ENCODE results near the gene OR56B4.
"Not testable (repeated sequence)": the region's sequence is repeated elsewhere in the genome, so short reads cannot be mapped to it uniquely, and the experiment has no call there.

OR56B4 gene, protein sequence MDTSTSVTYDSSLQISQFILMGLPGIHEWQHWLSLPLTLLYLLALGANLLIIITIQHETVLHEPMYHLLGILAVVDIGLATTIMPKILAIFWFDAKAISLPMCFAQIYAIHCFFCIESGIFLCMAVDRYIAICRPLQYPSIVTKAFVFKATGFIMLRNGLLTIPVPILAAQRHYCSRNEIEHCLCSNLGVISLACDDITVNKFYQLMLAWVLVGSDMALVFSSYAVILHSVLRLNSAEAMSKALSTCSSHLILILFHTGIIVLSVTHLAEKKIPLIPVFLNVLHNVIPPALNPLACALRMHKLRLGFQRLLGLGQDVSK

DNA sequence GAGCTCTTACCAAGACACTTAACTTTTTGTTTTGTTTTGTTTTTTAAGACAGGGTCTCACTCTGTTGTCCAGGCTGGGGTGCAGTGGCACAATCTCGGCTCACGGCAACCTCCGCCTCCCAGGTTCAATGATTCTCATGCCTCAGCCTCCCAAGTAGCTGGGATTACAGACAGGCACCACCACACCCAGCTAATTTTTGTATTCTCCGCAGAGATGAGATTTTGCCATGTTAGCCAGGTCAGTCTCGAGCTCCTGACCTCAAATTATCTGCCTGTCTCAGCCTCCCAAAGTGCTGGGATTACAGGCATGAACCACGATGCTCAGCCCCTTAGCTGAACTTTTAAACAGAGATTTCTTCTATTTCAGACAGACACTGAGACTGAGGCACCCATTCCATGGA, at the start of gene OR56B4:
OR56B4 (plus strand) TSS at position 301 of the 400 bp plus-strand sequence; CDS start at position 396, 95 bp downstream.
- DNase-seq = not testable (repeated sequence)

- no peak for DNase-seq
Measured at GRCh38 chr11:6061475-6061874, 46.0 kb upstream of the OR56B4 start.

DNA sequence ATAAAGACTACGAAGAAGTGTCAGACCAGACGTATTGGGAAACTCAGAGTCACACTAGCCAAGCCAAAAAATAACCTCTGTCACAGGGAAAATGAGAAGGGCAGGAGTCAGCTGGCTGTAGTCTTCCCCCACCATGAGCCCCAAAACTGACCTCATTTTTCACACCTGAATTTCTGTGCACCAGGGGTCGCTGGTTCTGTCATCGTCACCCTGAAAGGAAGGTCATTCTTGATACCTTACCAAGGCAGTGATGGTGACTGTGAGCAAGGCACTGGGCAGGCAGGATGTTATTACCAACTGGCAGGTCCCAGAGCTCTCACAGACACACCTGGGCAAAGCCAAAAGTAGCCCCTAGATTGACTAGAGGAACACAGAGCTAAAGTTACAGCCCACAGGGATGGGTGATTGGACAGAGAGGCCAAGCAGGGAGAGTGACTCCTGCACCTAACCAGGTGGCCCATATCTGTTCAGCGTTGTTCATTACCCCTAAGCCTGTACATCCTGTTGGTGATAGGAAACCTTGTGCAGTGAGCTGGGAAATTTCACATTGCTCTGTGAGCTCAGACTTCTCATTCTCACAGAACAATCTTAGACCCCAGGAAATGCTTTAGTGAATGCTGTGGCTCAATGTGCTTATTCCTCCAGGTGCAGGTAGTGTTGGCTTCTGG, 44.7 kb upstream of the OR56B4 start:
- no peak for DNase-seq

GRCh38 chr11:6067502-6067901, 40.0 kb upstream of the OR56B4 start:
- no peak for DNase-seq

DNA sequence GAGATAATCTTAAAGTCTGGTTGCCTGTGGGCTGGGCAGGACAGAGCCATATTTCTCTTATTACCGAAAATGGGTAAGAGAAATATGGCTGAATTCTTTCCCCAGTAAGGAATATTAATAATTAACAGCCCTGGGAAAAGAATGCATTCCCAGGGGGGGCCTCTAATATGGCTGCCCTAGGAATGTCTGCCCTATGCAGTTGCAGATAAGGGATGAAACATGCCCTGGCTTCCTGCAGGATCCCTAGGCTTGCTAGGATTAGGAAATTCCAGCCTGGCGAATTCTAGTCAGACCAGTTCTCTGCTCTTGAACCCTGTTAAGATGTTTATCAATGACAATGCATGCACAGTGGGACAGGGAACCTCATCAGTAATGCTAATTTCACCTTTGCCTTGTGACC, 31.0 kb upstream of the OR56B4 start:
- DNase-seq = not testable (repeated sequence)

GRCh38 chr11:6077723-6078122, 29.8 kb upstream of the OR56B4 start:
- DNase-seq = no peak

DNA sequence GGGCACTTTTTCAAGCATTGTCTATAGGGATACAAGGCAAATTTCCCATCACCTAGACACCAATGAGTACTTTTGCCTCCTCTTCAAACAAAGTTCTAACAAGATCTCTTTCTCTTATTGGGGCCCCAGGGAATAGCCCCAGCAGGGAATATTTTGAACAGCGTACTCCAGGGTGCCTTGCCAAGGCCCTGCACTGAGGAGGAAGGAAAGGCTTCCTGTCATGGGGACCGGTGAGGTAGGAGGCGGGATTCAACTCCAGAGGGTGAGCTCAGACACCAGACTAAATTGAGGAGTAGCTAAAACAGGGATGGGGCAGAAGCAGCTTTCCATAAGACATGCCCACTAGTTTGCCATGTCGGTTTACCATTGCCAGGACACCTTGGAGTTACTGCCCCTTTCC, 28.0 kb upstream of the OR56B4 start:
- DNase-seq = no peak

- DNase-seq = no peak
Measured at GRCh38 chr11:6083129-6083528, 24.4 kb upstream of the OR56B4 start.

DNA sequence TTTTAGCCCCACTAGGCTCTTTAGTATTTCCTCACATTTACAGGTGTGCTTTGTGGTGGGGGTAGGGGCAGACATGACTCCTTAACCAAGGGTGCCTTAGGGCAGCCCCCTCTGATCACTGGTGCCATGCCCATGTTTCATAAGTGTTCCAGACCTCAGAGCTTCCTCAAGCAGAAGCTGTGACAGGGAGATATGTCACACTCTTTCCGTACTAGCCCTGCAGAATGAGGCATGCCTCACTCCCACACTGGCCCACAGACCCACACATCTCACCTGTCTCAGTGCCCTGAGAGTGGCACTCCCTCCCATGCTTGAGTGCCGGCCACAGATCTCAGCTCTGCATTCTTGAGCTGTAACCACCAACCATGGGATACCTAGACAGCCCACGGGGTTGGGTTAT, 22.9 kb upstream of the OR56B4 start:
- DNase-seq = no peak

DNA sequence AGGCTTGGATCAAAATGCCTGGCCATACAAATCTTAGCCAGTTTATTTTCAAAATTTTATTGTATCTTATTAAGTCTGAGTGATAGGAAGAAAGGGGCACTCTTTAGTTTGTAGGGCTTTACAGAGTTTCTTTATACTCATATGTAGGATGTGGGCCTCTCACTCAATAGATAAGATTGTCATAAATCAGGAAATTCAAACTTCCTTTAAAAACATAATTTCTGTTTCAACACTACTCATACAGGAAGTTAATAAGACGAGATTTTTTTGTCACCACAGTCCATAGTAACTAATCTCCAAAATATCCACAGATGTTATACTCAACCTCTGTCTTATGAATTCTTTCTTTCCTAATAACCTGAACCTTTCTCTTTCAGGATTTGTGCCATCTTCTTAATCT, 13.3 kb upstream of the OR56B4 start:
- DNase-seq = no peak

DNA sequence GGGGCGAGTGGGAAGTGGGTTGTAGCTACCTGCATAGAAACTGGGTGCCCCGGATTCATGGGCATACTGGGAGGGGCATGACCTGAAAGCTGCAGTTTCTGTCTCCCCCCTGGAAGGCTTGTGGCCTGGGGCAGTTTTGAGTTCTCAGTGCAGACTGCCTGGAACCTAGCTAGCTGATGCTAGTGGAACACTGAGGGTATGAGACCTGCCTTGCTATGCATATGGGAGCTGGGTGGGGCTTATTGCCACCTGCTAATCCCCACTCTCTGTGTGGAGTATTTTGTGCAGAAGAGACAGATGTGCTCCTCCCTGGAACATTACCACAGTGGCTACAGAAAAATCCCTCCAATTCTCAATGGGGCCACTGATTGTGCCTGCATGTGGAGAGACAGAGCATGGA, 11.7 kb upstream of the OR56B4 start:
- DNase-seq = no peak

GRCh38 chr11:6096417-6096816, 11.1 kb upstream of the OR56B4 start:
- DNase-seq = no peak

GRCh38 chr11:6099577-6099976, 7.9 kb upstream of the OR56B4 start:
- DNase-seq = no peak

GRCh38 chr11:6110011-6110410, 2.5 kb downstream of the OR56B4 start:
- DNase-seq = no peak

- DNase-seq = no peak
Measured at GRCh38 chr11:6111673-6112072, 4.2 kb downstream of the OR56B4 start.

GRCh38 chr11:6116638-6117037, 9.2 kb downstream of the OR56B4 start:
- DNase-seq = no peak

DNA sequence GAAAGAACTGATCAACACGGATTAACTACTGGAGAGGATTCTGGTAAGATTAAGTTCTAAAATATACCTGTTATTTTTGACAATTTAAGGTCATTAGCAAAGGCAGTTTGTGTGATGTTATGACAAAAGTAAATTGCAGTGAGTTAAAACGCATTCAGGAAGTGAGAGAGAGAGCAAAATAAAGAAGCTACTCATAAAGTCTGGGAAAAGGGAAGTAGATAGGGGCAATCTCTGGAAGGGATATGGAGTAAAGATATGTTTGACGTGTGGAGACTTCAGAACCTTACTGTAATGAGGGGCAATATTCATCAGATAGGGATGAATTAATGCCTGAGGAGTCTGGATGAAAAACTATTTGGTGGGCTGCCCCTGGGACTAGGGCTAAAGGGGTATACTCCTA, 16.8 kb downstream of the OR56B4 start:
- no peak for DNase-seq

GRCh38 chr11:6127881-6128280, 20.4 kb downstream of the OR56B4 start:
- no peak for DNase-seq

DNA sequence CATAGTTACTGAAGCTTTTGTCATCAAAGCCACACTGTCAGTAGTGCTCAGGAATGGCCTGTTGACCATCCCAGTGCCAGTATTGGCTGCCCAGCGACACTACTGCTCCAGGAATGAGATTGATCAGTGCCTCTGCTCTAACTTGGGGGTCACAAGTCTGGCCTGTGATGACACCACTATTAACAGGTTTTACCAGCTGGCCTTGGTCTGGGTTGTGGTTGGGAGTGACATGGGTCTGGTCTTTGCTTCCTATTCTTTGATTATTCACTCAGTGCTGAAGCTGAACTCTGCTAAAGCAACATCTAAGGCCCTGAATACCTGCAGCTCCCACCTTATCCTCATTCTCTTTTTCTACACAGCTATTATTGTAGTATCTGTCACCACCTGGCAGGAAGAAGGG, 21.5 kb downstream of the OR56B4 start:
- DNase-seq = no peak

- no peak for DNase-seq
Measured at GRCh38 chr11:6129635-6130034, 22.2 kb downstream of the OR56B4 start.

DNA sequence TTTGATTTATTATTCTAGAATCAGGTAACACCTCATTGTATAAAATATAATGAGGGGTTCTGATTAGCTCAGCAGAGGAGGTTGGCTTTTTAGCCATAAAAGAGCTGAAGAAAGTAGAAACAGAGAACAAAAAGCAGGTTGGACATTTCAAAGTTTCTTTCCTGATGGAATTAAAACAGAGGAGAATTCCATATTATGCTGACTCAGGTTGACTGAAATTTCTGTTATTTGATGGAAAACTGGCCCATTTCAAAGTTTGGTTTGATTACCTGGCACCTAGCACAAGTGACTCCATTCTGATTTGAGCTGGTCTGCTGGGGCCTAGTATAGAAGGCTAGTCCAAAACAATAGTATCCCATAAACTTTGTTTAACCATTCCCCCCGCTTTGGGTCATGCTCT, 24.9 kb downstream of the OR56B4 start:
- no peak for DNase-seq

GRCh38 chr11:6135936-6136335, 28.5 kb downstream of the OR56B4 start:
- DNase-seq = not testable (repeated sequence)

GRCh38 chr11:6142936-6143335, 35.5 kb downstream of the OR56B4 start:
- DNase-seq = no peak

GRCh38 chr11:6143737-6144136, 36.3 kb downstream of the OR56B4 start:
- peak in 1 of 2 experiments; percentile 17 for DNase-seq

- DNase-seq = no peak
Measured at GRCh38 chr11:6151117-6151516, 43.6 kb downstream of the OR56B4 start.
